Stimulated activated CD4-positive, alpha-beta T cell treated with anti-CD3 and anti-CD28 coated beads, TNF-alpha, amount 100 ng/mL, for 48 hours (primary cell): Measurements from ENCODE around the gene GMDS.
"Not testable (repeated sequence)": the region's sequence is repeated elsewhere in the genome, so short reads cannot be mapped to it uniquely, and the experiment has no call there.

Experiments used
- DNase-seq, 3 donors: peaks; one replicate each; pipeline ENCODE4 v3.0.0-alpha.2; 2020; ENCODE audit warnings: low read depth in 3 of 3

GMDS gene

DNA sequence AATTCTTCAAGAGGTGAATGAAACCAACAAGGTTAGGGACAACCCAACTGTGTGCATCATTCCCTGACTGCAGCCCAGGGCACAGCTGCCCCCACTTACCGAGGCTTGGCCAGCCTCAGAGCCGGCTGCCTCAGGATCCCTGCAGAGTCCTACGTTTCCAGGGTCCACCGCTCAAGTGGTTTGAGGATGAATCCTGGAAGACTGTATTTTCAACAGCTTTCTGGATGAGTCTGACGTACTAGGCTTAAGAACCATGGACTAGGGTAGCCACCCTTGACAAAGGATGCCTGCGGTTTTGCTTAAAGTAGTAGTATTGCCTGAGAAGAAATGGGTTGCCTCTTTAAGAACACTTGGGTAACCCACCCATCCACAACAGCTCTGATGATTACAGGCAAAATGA, 534.3 kb downstream of the GMDS start:
- no peak for DNase-seq

DNA sequence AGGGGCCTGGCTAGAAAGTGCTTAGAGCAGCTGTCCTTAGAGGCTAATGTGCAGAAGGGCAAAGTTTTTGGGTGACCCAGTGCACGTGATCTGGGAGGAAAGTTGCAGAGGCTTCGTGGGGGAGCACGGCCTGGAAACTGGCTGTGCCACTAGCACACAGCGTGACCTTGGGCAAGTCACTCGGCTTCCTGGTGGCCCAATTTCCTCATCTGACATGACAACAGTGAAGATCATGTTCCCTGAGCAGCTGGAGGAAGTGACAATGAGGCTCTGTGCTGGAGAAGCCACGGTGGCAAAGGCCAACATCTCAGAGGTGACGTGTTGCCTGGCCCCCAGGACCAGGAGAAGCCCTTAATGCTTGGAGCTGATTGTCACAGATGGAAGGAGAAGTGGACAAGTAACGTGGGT, 536.2 kb downstream of the GMDS start:
- DNase-seq: no peak

DNA sequence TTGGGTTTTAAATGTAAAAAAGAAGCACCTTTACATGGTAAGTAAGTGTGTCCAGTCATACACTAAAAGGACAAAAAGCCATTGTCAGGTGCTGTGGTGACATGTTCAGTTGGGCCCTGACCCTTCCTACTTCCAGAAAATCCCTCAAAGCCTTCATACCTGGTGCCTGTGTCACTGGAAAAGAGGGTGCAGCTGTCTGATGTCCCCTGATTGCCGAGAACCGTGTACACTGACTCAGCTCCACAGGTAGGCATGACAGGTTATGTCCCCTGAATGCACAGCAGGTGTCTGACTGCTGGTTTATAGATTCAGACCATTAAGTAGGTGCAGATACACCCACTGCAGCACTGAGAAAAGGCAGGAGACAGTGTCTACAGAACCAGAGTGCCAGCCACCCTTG, 536.6 kb downstream of the GMDS start:
- DNase-seq: no peak

DNA sequence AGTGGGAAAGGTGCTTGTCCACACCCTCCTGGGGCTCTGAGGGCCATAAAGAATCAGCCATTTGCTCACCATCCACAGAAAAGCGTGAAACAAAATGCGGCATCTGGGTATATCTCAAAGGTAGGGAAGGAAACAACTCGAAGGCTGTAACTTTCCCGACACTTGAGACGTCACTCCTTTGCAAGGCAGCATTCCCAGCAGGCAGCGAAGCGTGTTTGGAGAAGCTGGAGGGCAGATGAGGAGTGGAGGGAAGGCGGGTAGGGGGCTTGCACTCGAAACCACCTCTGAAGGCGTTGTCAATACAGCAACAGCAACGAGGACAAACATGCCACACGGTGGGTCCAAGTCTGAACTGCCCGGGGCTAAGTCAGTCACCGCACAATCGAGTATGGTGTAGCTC, 537.3 kb downstream of the GMDS start:
- no peak for DNase-seq

DNA sequence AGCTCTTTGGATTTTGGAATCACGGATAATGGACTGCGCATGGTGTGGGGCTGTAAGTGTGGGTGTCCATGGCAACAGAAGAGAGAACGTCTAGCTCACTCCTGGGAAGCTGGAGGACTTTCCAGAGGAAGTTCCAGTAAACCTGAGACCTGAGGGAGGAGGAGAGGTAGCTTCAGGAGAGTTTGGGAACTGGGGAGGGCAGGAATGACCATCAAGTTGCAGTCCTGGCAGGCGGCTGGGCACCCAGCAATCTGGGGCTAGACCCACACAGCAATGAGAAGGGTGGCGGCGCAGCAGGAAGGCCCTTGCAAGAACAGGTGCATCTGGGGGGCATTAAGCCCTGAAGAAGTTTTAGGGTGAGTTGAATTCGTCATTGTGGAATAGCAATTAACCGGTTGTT, 539.8 kb downstream of the GMDS start:
- DNase-seq: no peak

DNA sequence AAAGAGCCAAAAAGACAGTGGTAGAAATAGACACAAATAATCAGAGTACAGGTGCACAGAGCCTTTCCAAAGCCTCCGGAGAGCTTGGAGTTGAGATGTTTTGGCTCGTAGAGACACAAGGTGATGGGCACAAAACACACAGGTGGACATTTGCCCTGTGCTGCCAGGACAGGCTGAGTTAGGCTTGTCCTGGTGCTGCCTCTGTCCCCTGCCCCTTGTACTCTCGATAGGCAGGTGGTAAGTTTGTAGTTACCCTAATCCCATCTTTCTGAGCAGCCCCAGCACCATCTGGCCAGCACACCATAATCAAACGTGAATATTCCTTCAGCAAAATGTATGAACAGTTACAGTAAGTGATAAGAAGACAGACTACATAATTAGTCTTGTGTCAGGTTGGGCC, 540.2 kb downstream of the GMDS start:
- DNase-seq: no peak

DNA sequence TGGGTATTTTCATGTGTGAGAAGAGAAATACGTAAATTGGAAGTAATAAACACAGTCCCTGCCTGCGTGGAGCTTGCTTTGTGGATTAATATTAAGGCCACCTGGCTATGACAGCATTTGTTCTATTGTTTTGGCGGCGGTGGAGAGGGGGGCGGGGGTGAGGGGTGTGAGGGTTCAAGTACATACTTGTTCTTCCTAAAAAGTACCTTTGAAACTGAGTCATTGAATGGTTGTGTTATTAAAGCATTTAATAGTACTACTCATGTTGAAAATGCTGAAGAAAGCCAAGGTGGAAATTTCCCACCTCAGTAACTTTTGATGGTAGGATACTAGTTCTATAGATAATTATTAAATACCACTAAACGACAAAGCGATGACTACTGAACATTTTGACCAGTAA, 540.7 kb downstream of the GMDS start:
- no peak for DNase-seq

DNA sequence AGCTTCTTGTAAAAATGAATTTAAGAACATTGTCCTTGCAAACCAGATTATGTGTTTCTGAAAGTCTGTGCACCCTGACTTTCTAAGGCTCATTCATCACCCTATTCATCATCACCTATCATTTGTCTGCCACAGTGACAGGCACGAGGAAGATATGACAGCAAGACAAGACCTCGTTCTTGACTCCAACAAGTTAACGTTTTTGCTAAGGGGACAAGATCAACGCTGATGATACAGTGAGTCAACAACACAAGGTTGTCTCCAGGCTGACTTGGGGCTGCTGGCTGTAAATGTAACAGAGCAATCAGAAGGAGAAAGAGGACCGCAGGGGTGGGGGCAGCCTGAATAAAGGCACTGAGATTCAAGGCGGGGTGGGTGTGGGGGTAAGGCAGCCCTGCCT, 541.5 kb downstream of the GMDS start:
- no peak for DNase-seq

DNA sequence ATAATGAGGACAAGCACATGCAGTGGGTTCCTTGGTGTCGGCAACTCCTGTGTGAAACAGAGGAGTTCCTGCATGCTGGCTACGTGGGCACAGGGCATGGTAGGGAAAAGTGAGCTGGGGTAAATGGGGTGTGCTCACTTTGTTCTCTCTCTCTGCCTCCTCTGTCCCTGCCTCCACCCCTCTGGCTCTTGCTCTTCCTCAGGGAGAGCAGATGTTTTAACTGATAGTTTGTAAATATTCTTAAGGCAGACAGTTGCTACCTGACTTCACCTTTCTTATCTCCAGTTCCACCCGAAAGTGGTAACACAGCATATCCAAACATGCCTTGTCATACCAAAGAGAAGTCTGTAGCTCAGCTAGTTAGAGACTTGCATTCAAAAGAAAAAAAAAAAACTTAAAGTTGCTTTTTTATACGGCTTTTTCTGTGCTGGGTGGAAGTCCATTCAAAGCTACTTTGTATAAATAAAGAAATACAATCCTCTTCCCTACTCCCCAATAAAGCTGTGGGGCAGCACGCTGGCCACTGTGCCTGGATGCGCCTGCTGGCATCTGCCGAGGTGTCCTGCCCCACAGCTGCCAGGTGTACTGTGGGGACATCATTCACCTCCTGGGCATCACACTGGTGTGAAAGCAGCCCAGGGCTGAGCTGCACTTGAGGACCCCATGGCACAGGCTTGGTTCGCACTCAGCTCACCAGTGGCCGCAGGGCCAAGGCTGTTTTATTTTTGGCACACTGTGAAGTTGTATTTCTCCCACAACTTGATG, 542.1 kb downstream of the GMDS start:
- no peak for DNase-seq

DNA sequence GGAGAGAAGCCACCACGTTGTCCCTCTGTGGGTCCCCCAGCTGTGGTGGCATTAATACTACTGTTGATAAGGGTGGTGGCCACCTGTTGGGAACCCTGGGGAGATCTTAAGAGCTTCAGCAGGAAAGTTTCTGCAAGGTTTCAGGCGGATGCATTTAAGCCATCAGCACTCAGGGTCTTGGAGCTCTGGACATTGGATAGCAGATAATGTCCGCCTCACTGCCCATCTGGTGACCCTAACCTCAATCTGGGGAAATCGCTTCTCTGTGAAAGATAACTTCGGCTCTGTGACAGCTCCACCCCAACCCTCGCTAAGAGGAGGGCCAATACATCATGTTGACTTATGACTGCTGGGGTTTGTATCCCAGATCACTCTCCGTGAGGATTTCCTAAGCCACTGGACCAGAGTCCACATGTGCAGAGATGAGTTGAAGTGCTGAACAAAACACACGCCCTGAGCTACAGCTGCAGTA, 542.8 kb downstream of the GMDS start:
- no peak for DNase-seq

DNA sequence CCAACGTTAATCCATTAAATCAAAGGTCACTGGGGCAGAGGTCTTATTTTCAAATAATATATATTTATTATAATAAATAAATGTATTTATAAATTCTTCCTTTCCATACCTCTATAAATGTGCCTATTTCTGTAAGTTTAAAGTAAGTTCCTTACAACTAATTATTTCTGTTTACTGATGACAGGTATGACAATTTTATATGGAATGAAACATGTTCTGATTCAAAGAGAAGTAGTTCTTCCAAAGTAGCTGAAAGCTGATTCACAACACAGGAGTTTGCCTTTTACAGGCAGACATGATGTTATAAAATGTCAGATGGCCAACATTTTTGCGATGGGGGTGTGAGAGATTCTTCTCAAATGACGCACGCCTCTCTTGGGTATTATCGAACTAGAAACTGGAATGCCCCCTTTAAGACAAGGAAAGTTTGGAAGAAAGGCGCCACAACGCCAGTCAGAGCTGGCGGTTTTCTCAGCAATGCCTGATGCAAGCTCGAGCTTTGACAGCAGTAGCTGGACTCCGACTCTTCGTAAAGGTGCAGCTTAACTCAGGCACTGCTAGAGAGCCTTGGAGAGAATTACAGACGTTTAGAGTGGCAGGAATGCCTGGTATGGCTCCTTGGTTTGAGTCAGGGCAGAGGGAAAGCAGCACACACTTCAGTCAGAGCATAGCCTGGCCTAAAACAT, 543.6 kb downstream of the GMDS start:
- no peak for DNase-seq

DNA sequence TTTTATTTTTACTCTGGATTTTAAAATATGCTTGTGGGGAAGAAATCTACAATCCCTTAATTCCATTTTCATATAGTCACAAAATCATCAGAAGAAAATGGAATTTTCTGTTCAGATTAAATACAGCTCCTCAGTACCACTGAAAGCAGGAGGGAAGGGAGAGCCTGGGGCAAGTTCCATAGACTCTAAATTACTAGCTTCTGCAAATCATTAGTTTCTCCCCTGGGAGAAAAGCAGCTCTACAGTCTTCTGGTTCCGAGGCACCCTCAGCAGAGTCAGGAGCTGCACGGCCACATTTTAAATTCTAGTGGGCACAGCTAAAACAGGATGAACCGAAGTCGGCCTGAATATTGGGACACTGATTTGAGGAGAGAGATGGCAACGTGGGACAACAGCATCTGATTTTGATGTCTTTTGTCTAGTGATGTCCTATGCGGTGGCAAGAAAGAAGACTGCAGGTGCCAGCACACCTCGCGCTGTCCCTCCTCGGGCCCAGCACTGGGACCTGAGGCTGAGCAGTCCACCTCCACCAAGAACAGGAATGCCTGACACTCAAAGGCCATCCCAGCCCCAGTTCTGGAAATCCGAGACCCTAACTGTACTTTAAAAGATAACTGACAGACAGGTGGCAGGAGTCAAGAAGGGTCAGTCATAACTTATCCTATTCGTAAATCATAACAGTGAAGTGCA, 545.0 kb downstream of the GMDS start:
- DNase-seq: no peak

DNA sequence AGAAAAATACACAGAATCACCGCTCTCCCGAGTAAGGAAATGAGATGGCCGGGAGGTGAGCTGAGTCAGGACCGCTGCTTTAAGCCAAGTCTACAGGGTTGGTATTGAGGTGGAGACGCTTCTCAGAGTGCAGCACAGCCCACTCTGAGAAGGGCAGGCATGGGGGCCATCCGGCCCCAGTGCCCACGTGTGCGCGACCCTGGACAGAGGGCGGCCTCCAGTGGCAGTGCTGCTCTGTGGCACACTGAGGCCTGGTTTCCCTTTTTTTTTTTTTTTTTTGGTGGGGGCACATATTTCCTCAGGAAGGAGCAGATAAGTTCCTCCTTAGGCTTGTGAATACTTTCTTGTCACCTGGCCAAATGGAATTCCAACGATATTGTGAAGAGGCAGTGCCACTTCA, 546.9 kb downstream of the GMDS start:
- DNase-seq: no peak

DNA sequence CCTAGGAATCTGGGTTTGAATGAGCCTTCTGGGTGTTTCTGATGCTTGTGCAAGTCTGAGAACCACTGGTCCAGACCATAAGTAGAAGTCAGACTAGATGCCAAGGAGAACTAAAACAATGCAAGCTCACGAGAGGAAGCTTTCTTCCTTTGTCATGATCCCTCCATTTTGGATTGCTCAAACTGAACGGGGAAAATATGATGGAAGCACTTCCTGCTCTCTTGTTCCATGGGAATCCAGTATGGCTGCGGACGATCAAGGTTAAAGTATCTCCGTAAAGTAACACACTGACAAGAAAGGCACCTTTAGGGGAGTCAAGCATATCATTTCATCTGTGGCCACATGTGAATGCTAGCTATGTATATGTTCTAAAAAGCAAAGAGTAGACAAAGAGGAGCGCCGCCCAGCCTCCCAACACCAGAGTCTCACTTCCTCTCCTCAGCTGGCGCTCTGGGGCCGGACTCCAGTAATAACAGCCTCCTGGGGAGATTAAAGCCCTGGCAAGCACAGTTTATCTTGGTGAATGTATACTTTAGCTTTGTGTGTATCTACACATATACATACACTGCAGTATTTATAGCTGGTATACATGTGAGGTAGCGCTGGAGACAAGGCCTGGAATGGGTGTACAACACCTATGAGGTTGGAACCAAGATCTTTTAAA, 547.6 kb downstream of the GMDS start:
- no peak for DNase-seq

DNA sequence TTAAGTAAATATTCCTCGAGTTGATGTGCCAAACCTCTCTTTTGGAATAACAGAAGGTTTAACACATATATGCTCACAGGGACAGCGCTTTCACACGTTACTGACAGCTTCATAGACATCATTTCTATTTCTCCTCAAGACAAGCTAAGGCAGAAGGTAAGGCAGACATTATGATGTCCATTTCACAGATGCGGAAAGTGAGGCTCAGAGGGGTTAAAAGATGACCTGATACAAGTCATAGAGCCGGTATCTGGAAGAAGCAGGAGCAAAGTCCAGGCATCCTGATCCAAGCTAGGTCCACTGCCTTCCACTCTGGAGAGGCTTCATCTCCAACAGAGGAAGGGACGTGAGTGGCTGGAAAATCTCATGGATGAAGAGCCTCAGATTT, 548.9 kb downstream of the GMDS start:
- DNase-seq: no peak

DNA sequence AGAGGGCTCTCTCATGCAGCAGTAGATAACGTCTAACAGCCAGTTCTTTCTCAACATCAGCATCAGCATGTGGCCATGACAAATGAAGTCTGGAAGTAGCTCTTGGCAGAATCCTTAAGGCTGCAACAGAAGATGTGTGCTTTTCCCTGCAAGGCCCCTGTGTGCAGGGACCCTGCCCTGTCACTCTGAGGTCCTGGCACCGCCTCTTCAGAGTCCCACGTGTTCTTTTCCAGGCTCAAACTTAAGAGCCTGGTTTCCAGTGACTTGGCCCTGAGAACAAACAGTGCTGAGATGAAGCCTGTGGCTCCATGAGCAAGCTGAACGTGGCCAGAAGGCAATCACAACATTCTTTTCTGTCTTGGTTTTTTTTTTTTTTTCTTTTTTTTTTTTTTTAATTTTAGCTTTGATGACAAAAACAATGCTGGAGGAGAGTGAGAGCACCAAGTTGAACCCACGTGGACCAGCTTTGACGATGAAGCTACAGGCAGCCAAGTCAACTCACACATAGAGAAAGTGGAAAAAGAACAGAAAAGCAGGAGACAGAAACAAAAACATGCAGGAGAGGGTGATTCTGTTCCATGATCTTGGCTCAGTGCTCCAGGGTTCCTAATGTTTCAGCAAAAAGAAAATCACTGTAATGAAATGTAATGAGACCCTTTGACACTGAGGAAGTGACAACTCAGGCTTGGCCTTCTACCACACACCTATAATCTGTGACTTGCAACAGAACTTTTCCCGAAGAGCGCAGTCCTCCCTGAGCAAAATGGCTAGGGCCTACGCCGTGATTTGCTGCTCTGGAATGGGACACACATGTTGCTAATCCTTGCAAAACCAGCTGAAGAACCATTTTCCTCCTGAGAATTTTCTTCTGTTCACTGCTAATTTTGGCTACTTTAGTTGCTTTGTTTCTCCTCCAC, 549.6 kb downstream of the GMDS start:
- no peak for DNase-seq

DNA sequence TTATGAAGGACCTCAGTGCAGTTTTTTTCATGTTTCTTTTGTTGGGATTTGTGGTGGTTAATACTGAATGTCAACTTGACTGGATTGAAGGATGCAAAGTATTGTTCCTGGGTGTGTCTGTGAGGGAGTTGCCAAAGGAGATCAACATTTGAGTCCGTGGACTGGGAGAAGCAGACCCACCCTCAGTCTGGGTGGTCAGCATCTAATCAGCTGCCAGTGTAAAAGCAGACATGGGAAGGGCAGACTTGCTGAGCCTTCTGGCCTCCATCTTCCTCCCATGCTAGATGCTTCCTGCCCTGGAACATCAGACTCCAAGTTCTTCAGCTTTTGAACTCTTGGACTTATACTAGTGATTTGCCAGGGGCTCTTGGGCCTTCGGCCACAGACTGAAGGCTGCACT, 553.6 kb downstream of the GMDS start:
- DNase-seq: not testable (repeated sequence)

DNA sequence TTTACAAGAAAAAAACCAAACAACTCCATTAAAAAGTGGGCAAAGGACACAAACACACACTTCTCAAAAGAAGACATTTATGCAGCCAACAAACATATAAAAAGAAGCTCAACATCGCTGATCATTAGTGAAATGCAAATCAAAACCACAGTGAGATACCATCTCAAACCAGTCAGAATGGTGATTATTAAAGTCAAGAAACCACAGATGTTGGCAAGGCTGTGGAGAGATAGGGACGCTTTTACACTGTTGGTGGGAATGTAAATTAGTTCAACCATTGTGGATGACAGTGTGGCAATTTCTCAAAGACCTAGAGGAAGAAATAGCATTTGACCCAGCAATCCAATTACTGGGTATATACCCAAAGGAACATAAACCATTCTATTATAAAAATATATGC, 554.7 kb downstream of the GMDS start:
- not testable (repeated sequence) for DNase-seq

DNA sequence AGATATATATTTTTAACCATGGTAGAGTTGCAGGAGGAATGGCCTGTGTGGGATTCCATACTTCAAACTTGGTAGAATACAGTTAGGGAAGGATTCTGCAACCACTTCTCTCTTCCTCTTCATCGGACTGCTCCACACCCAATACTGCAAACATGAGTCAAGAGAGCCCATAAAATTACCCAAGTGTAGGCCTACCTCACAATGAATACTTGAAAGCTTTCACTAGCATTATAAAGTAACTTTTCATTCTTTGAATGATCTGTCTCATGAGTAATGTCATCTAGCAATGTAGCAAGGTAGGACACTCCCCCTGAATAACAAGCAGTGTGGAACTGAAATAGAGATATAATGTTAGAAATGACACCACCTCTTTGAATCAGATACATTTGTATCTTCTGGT, 556.3 kb downstream of the GMDS start:
- no peak for DNase-seq

DNA sequence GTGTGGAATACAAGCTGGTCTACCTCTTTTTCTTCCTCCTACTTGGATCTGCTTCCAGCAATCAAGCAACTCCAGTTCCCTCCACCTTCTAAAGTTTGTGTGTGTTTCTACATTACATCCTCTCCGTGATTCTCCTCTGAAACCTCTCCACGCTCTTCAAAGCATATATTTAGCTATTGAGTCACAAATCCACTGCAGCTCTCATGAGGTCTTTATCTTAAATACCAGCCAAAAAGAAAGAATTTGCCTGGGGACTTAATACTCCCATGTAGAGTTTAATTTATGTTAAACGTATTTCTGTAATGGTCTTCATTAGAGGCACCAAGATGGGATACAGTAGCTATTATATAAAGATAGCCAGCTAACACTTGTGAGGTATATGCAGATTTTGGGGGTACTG, 557.0 kb downstream of the GMDS start:
- DNase-seq: no peak

DNA sequence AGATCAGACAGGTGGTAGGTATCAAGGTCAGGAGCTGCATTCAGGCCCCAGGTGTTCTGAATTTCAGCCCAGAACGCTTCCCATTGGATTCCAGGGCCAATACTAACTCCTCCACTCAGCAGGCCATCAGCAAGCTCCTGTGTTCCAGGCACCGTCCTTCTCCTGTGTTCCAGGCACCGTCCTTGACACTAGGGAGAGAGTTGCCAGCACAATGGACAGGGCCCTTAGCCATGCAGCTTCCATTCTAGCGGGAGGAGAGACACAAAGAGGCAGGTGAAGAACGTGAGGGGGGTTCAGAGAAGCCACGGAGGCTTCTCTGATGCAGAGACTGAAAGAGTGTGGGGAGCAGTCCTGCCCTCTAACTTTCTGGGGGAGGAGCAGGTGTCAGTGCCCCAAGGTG, 558.0 kb downstream of the GMDS start:
- no peak for DNase-seq
